MM.1S (cell line): ENCODE data around the gene CIITA.

ENCODE experiments used
- EZH2 ChIP-seq: fragments of 300-600 bp; sonication (generic); optimal IDR thresholded peaks from 2 replicates; pipeline ENCODE3; 2017; ENCODE audit warnings: low read depth, mild to moderate bottlenecking, antibody characterized with exemption, low read length, mixed read lengths
- EZH2phosphoT487 ChIP-seq: fragments of 300-600 bp; sonication (generic); IDR thresholded peaks from 2 replicates; pipeline ENCODE4 v1.6.1; 2018; ENCODE audit warnings: antibody characterized with exemption, low read length
- TF ChIP-seq, protein P1 (sequence below): fragments of 300-600 bp; sonication (generic); IDR thresholded peaks from 2 replicates; pipeline ENCODE4 v1.5.1; 2016; ENCODE audit warnings: antibody characterized with exemption, low read length, mixed read lengths

DNA sequence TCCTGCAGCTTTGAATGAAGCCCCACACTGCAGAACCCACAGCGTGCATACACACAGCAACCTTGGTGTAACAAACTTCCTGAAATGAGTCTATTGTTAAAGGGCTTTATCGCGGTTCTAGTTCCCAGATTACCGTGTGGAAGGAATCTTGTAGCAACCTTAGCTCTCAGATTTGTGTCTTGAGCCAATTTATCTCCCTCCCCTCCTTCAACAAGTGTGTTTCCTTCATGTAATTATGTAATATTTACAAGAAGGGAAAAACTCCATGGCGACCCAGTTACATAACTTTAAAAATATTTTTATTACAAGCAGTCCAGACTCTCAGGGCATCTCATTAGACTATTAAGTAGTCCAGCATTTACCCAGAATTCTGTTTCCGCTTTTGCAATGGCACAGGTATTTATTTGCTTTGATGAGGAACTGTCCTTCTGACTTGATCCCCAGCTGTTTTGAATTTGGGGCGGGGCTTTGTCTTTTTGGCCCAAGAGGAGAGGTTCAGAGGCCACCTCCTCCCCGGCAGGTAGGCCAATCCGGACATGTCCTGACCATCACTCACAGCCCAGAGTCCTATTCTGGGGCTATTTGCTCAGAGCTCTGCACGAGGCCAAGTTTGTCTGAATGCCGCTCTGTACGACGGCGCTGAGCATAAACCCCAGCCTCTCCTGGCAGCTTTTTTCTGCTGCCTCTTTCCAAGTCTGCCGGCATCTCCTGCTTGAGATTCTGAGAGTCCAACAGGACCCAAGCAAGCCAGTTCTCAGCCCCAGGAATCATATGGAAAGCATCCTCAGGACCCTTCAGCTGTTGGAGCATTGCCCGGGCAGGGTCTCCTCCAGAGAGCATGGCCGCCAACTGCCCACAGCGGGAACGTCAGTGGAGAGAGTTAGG lies 103.0 kb downstream of the CIITA start:
- TF ChIP-seq, protein P1, sequence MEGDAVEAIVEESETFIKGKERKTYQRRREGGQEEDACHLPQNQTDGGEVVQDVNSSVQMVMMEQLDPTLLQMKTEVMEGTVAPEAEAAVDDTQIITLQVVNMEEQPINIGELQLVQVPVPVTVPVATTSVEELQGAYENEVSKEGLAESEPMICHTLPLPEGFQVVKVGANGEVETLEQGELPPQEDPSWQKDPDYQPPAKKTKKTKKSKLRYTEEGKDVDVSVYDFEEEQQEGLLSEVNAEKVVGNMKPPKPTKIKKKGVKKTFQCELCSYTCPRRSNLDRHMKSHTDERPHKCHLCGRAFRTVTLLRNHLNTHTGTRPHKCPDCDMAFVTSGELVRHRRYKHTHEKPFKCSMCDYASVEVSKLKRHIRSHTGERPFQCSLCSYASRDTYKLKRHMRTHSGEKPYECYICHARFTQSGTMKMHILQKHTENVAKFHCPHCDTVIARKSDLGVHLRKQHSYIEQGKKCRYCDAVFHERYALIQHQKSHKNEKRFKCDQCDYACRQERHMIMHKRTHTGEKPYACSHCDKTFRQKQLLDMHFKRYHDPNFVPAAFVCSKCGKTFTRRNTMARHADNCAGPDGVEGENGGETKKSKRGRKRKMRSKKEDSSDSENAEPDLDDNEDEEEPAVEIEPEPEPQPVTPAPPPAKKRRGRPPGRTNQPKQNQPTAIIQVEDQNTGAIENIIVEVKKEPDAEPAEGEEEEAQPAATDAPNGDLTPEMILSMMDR = no peak
- TF ChIP-seq EZH2 (no peak), EZH2phosphoT487 (no peak)
